Endodermal cell (in vitro differentiated cells): ENCODE results near the gene LIX1L. TPM values are rescaled to one million over a fixed set of nuclear protein-coding genes. Genes with fewer than 3 reads are reported as not detected.
A peak's percentile ranks its signal among the peaks of the same experiment; 100 is the strongest.

Source experiments
- DNase-seq: peaks from one replicate; pipeline ENCODE4 v3.0.0-alpha.2; 2017
- H3K27ac ChIP-seq: 2 replicates; pipeline ENCODE4 v1.5.1; 2013; ENCODE audit warnings: mild to moderate bottlenecking, low read depth, low read length, moderate library complexity
- H3K27me3 ChIP-seq: 2 replicates; pipeline ENCODE4 v1.6.1; 2013; ENCODE audit warnings: mild to moderate bottlenecking, low read length, moderate library complexity; ENCODE audit not compliant: insufficient read depth, control insufficient read depth, poor library complexity, severe bottlenecking
- H3K36me3 ChIP-seq: 2 replicates; pipeline ENCODE4 v1.7.0; 2013; ENCODE audit warnings: mild to moderate bottlenecking, low read length, moderate library complexity; ENCODE audit not compliant: control insufficient read depth, insufficient read depth
- H3K4me1 ChIP-seq: one replicate; pipeline ENCODE4 v1.7.0; 2013; ENCODE audit warnings: low read length; ENCODE audit not compliant: control insufficient read depth, insufficient read depth
- H3K4me3 ChIP-seq: 2 replicates; pipeline ENCODE4 v1.5.1; 2013; ENCODE audit warnings: mild to moderate bottlenecking, low read length, moderate library complexity
- H3K9ac ChIP-seq: 2 replicates; pipeline ENCODE4 v1.6.1; 2013; ENCODE audit warnings: mild to moderate bottlenecking, low read length, moderate library complexity; ENCODE audit not compliant: poor library complexity, severe bottlenecking; ENCODE audit errors: extremely low read depth
- H3K9me3 ChIP-seq: 2 replicates; pipeline ENCODE4 v1.6.1; 2013; ENCODE audit warnings: mild to moderate bottlenecking, low read length, moderate library complexity; ENCODE audit not compliant: control insufficient read depth
- H3K27ac Mint-ChIP-seq: 2 replicates; pipeline ENCODE4 v1.8.0; 2020; ENCODE audit warnings: mixed read lengths
- H3K27me3 Mint-ChIP-seq: 2 replicates; pipeline ENCODE4 v1.8.0; 2021; ENCODE audit warnings: mild to moderate bottlenecking, mixed read lengths; ENCODE audit not compliant: insufficient read depth
- H3K36me3 Mint-ChIP-seq: 2 replicates; pipeline ENCODE4 v1.8.0; 2020; ENCODE audit warnings: low read depth, mixed read lengths
- H3K4me1 Mint-ChIP-seq: 2 replicates; pipeline ENCODE4 v1.8.0; 2020; ENCODE audit warnings: mixed read lengths
- H3K4me3 Mint-ChIP-seq: 2 replicates; pipeline ENCODE4 v1.8.0; 2020; ENCODE audit warnings: mild to moderate bottlenecking, moderate library complexity, mixed read lengths
- H3K9me3 Mint-ChIP-seq: 2 replicates; pipeline ENCODE4 v1.8.0; 2020; ENCODE audit warnings: mild to moderate bottlenecking, mixed read lengths
- WGBS, 2 experiments: methylation state at CpG; one replicate each; pipeline versions ENCODE4 v1.1.5 to v1.1.7; 2013; ENCODE audit warnings: missing lambda C conversion rate in 2 of 2, mixed read lengths in 1 of 2; ENCODE audit not compliant: insufficient coverage in 1 of 2, insufficient read length in 1 of 2; 5-methylcytosine and 5-hydroxymethylcytosine counted together
- total RNA-seq, 2 donors: library from RNA; stranded (reverse); fragmentation: NEBNext Ultra II Directional in 1 of 2; extraction: Animal tissue kit (Norgen Biotek cat#: 25700) in 1 of 2; gene quantifications; 2 replicates in 1 of 2; 3 replicates in 1 of 2; pipeline ENCODE4 v1.2.1, GENCODE V29; 2021
- TF ChIP-seq, protein P1 (sequence below): fragments of 200-600 bp; sonication (generic); conservative IDR thresholded peaks from 2 replicates; pipeline ENCODE4 v1.5.0; 2021; ENCODE audit warnings: antibody characterized with exemption, mild to moderate bottlenecking

The LIX1L gene
- total RNA-seq, 2 donors from 2014 or later, result 16.6 to 21.3 TPM

DNA sequence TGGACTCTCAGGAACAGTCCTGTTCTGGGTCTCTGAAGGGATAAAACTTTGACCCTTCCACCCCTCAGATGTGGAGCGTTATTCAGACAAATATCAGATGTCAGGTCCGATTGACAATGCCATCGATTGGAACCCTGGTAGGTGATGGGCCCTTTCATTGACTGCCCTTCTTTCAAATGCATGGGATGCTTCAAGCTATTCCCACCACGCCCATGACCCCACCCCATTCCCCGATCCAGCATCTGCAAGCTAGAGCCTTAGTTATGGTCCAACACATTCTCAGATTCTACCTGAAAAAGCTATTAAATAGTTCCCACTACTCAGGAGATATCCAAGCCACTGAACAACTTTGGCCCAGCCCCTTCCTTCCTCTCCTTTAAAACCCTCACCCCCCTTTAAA lies 19.2 kb upstream of the LIX1L start:
- DNase-seq, result no peak
- Histone ChIP-seq H3K9ac (no peak overlapping the region), H3K4me1 (peaks cover 6% of the 10 kb centered on the region), H3K27ac (no peak overlapping the region), H3K9me3 (no peaks in the 10 kb centered on the region), H3K27me3 (no peaks in the 10 kb centered on the region), H3K36me3 (no peaks in the 10 kb centered on the region), H3K4me3 (no peak overlapping the region)
- H3K27me3 Mint-ChIP-seq, result no peaks in the 10 kb centered on the region
- WGBS, 2 experiments, result 79 to 89% methylated on average over 5 of the region's 5 CpGs
- H3K9me3 Mint-ChIP-seq, result no peaks in the 10 kb centered on the region
- H3K4me1 Mint-ChIP-seq, result no peaks in the 10 kb centered on the region
- TF ChIP-seq, protein P1, sequence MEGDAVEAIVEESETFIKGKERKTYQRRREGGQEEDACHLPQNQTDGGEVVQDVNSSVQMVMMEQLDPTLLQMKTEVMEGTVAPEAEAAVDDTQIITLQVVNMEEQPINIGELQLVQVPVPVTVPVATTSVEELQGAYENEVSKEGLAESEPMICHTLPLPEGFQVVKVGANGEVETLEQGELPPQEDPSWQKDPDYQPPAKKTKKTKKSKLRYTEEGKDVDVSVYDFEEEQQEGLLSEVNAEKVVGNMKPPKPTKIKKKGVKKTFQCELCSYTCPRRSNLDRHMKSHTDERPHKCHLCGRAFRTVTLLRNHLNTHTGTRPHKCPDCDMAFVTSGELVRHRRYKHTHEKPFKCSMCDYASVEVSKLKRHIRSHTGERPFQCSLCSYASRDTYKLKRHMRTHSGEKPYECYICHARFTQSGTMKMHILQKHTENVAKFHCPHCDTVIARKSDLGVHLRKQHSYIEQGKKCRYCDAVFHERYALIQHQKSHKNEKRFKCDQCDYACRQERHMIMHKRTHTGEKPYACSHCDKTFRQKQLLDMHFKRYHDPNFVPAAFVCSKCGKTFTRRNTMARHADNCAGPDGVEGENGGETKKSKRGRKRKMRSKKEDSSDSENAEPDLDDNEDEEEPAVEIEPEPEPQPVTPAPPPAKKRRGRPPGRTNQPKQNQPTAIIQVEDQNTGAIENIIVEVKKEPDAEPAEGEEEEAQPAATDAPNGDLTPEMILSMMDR, result no peak
- H3K36me3 Mint-ChIP-seq, result no peaks in the 10 kb centered on the region
- H3K27ac Mint-ChIP-seq, result no peak overlapping the region
- H3K4me3 Mint-ChIP-seq, result no peak overlapping the region

DNA sequence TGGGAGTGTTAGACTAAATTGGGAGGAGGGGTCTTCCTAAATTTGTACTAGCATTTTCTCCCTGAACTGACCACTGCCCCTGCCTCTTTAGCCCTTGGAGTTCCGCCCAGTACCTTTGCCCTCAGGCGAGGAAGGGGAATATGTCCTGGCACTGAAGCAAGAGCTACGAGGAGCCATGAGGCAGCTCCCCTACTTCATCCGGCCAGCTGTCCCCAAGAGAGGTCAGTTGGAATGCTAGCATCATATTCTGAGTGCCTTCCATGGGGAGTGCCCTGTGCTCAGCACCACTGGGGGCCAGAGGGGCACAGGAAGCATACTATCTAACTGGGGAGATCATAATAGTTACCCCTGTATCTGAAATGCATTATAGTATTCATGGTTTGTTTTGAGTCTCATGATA lies 17.4 kb upstream of the LIX1L start:
- H3K27me3 ChIP-seq, result no peaks in the 10 kb centered on the region
- peak overlapping the region; percentile 2 for H3K27ac Mint-ChIP-seq
- H3K9ac ChIP-seq, result no peak overlapping the region
- DNase-seq, result peak; percentile 17
- H3K4me1 ChIP-seq, result peaks cover 6% of the 10 kb centered on the region
- 93 to 100% methylated on average over 2 to 4 of the region's 4 CpGs for WGBS, 2 experiments
- TF ChIP-seq, protein P1, result no peak
- no peak overlapping the region for H3K27ac ChIP-seq
- H3K9me3 Mint-ChIP-seq, result no peaks in the 10 kb centered on the region
- H3K4me3 Mint-ChIP-seq, result no peak overlapping the region
- H3K9me3 ChIP-seq, result no peaks in the 10 kb centered on the region
- no peaks in the 10 kb centered on the region for H3K27me3 Mint-ChIP-seq
- no peak overlapping the region for H3K4me3 ChIP-seq
- no peaks in the 10 kb centered on the region for H3K4me1 Mint-ChIP-seq
- H3K36me3 ChIP-seq, result no peaks in the 10 kb centered on the region
- H3K36me3 Mint-ChIP-seq, result no peaks in the 10 kb centered on the region

DNA sequence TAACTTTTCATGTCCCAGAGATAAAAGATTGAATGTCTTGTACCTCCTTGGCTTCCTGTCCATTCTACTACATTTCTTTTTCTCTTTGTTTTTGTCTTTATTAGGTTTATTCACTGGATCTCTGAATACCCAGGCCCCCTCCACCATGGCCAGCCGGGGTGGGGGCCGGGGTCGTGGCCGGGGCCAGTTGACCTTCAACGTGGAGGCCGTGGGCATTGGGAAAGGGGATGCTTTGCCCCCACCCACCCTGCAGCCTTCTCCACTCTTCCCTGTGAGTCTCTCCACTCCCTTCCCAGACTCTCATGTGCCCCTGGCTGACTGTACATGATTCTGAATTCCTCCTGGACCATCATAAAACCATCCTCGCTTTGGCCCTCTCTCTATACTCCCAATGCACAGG lies 16.9 kb upstream of the LIX1L start:
- no peak overlapping the region for H3K4me3 Mint-ChIP-seq
- 95 to 100% methylated on average over 6 to 7 of the region's 7 CpGs for WGBS, 2 experiments

More for the DNA sequence above, 16.9 kb upstream of the LIX1L start:
- H3K36me3 Mint-ChIP-seq, result no peaks in the 10 kb centered on the region
- H3K4me1 ChIP-seq, result peaks cover 6% of the 10 kb centered on the region
- H3K4me3 ChIP-seq, result no peak overlapping the region
- no peaks in the 10 kb centered on the region for H3K27me3 Mint-ChIP-seq
- no peak overlapping the region for H3K9ac ChIP-seq
- H3K36me3 ChIP-seq, result no peaks in the 10 kb centered on the region
- H3K9me3 Mint-ChIP-seq, result no peaks in the 10 kb centered on the region
- TF ChIP-seq, protein P1, result no peak
- peak overlapping the region; percentile 2 for H3K27ac Mint-ChIP-seq
- H3K9me3 ChIP-seq, result no peaks in the 10 kb centered on the region
- no peaks in the 10 kb centered on the region for H3K4me1 Mint-ChIP-seq
- H3K27ac ChIP-seq, result no peak overlapping the region
- no peak for DNase-seq
- H3K27me3 ChIP-seq, result no peaks in the 10 kb centered on the region
